SK-N-SH (cell line): ENCODE results near the gene EDDM13.

Experiments
- CTCF ChIP-seq: fragments of 200-600 bp; sonication (generic); IDR thresholded peaks from 2 replicates; pipeline ENCODE4 v1.6.1; 2017; ENCODE audit warnings: antibody characterized with exemption, mild to moderate bottlenecking, moderate library complexity
- EP300 ChIP-seq, 2 experiments: IDR thresholded peaks; 2 replicates each; pipeline versions ENCODE4 v1.4.0 to v1.6.1; 2012; ENCODE audit warnings: borderline replicate concordance in 1 of 2, low read depth in 1 of 2, low read length in 1 of 2
- EZH2phosphoT487 ChIP-seq: fragments of 200-600 bp; sonication (generic); IDR thresholded peaks from 2 replicates; pipeline ENCODE4 v1.6.1; 2017; ENCODE audit warnings: low read depth, mixed run types, mild to moderate bottlenecking, antibody characterized with exemption, moderate library complexity, borderline replicate concordance
- FOXJ3 ChIP-seq: sonication (generic); formaldehyde crosslinking; IDR thresholded peaks from 2 replicates; pipeline ENCODE4 v1.5.1; 2020; ENCODE audit warnings: mild to moderate bottlenecking, missing genetic modification reagents
- GABPA ChIP-seq: IDR thresholded peaks from 2 replicates; pipeline ENCODE4 v1.4.0; 2012; ENCODE audit warnings: low read depth, mild to moderate bottlenecking

- no peak for TF ChIP-seq CTCF
- no peak for TF ChIP-seq EZH2phosphoT487
- TF ChIP-seq GABPA = no peak
- TF ChIP-seq FOXJ3 (CRISPR knock-in tag) = 0 out of 2 replicates have a peak, but pooled peaks have one; percentile 34
- no peak for TF ChIP-seq EP300 (IDR thresholded peaks at IDR 0.05; ENCODE audit: borderline replicate concordance in 1 of 2, low read depth in 1 of 2, low read length in 1 of 2)
Measured at GRCh38 chr19:56261145-56261544, 11.4 kb upstream of the EDDM13 start.
